Tibial artery (tissue), 4 donors: Measurements from ENCODE around the gene FOXR1.
A peak's percentile ranks its signal among the peaks of the same experiment; 100 is the strongest.

Experiments used
- DNase-seq, 2 donors: peaks; one replicate each; pipeline ENCODE4 v3.0.0-alpha.2; 2019
- H3K27ac ChIP-seq, 2 donors: fragments of 200-600 bp; sonication (generic) in 1 of 2; 1 replicate in 1 of 2; 2 replicates in 1 of 2; pipeline ENCODE4 v1.5.1; 2018 to 2019; ENCODE audit warnings: mild to moderate bottlenecking in 1 of 2
- H3K27me3 ChIP-seq, 2 donors: fragments of 200-600 bp; sonication (generic) in 1 of 2; one replicate each; pipeline versions ENCODE4 v1.5.1 to v1.6.0; 2016 to 2019
- H3K36me3 ChIP-seq, 3 donors: fragments of 200-600 bp; sonication (generic) in 2 of 3; one replicate each; pipeline ENCODE4 v1.5.1; 2016 to 2019; ENCODE audit warnings: mild to moderate bottlenecking in 2 of 3
- H3K4me1 ChIP-seq, 4 donors: fragments of 200-600 bp; sonication (generic) in 2 of 4; 1 replicate in 3 of 4; 2 replicates in 1 of 4; pipeline ENCODE4 v1.5.1; 2016 to 2019
- H3K4me3 ChIP-seq, 2 donors: fragments of 200-600 bp; sonication (generic) in 1 of 2; 1 replicate in 1 of 2; 2 replicates in 1 of 2; pipeline ENCODE4 v1.5.1; 2018 to 2019; ENCODE audit warnings: mild to moderate bottlenecking in 2 of 2
- H3K9me3 ChIP-seq, 3 donors: fragments of 200-600 bp; sonication (generic) in 1 of 3; one replicate each; pipeline ENCODE4 v1.5.1; 2016 to 2019
- CTCF ChIP-seq, 2 experiments: fragments of 200-600 bp in 1 of 2; fragments of 450-650 bp in 1 of 2; IDR thresholded peaks; one replicate each; pipeline ENCODE4 v1.5.1; 2017 to 2019; ENCODE audit warnings: antibody characterized with exemption in 2 of 2, mild to moderate bottlenecking in 1 of 2, moderate library complexity in 1 of 2
- intact Hi-C: fragments of 100-400 bp; cut with DNase I; formaldehyde crosslinking; loops from one replicate; pipeline ENCODE4 v1.15.0; 2023; ENCODE audit warnings: low total_unique reads

Gene FOXR1

GRCh38 chr11:119026970-119027369 lies 55.4 kb downstream of the FOXR1 start:
- Histone ChIP-seq H3K27ac (no peak overlapping the region), H3K4me1 (peaks cover 0 to 29% (median 12%) of the 10 kb centered on the region in 4 donors), H3K27me3 (no peaks in the 10 kb centered on the region), H3K36me3 (peaks cover 10 to 59% (median 27%) of the 10 kb centered on the region in 3 donors), H3K9me3 (no peaks in the 10 kb centered on the region), H3K4me3 (no peak overlapping the region)
- intact Hi-C loops, result no loop called here
- DNase-seq, result no peak
- TF ChIP-seq CTCF (IDR thresholded peaks at IDR 0.05), result no peak

- Histone ChIP-seq H3K27me3 (no peaks in the 10 kb centered on the region), H3K4me3 (no peak overlapping the region), H3K27ac (no peak overlapping the region), H3K4me1 (peaks cover 0 to 29% (median 12%) of the 10 kb centered on the region in 4 donors), H3K9me3 (no peaks in the 10 kb centered on the region), H3K36me3 (peaks cover 4 to 52% (median 21%) of the 10 kb centered on the region in 3 donors)
- DNase-seq, result no peak
- no peak for TF ChIP-seq CTCF (IDR thresholded peaks at IDR 0.05)
- intact Hi-C loops, result no loop called here
These were observed 56.2 kb downstream of the FOXR1 start for GRCh38 chr11:119027561-119028345.

- no peak for DNase-seq
- Histone ChIP-seq H3K4me3 (no peak overlapping the region), H3K4me1 (peaks cover 0 to 29% (median 10%) of the 10 kb centered on the region in 4 donors), H3K9me3 (no peaks in the 10 kb centered on the region), H3K36me3 (peaks cover 0 to 44% (median 15%) of the 10 kb centered on the region in 3 donors), H3K27ac (no peak overlapping the region), H3K27me3 (no peaks in the 10 kb centered on the region)
- TF ChIP-seq CTCF (IDR thresholded peaks at IDR 0.05), result no peak
- intact Hi-C loops, result no loop called here
These were observed 56.9 kb downstream of the FOXR1 start for GRCh38 chr11:119028346-119029068.

- TF ChIP-seq CTCF (IDR thresholded peaks at IDR 0.05), result no peak
- Histone ChIP-seq H3K4me1 (peaks cover 0 to 29% (median 10%) of the 10 kb centered on the region in 4 donors), H3K9me3 (no peaks in the 10 kb centered on the region), H3K36me3 (peaks cover 0 to 39% (median 10%) of the 10 kb centered on the region in 3 donors), H3K27ac (no peak overlapping the region), H3K27me3 (no peaks in the 10 kb centered on the region), H3K4me3 (no peak overlapping the region)
- intact Hi-C loops, result no loop called here
- no peak for DNase-seq
These were observed 57.4 kb downstream of the FOXR1 start for GRCh38 chr11:119029069-119029339.

GRCh38 chr11:119029340-119030028 lies 57.9 kb downstream of the FOXR1 start:
- Histone ChIP-seq H3K4me3 (peak overlapping the region; percentile 74 to 91), H3K9me3 (no peaks in the 10 kb centered on the region), H3K36me3 (peaks cover 0 to 34% (median 5%) of the 10 kb centered on the region in 3 donors), H3K4me1 (peaks cover 0 to 25% (median 10%) of the 10 kb centered on the region in 4 donors), H3K27me3 (no peaks in the 10 kb centered on the region), H3K27ac (peak overlapping the region; percentile 78 to 80)
- peak in 1 of 2 donors; percentile 34 for DNase-seq
- intact Hi-C loops, result no loop called here
- no peak for TF ChIP-seq CTCF (IDR thresholded peaks at IDR 0.05)
